ENCODE measurements around the gene PGAP6.
"Not testable (repeated sequence)": the region's sequence is repeated elsewhere in the genome, so short reads cannot be mapped to it uniquely, and the experiment has no call there.

Gene PGAP6

GRCh38 chr16:351804-352520, 29.8 kb downstream of the PGAP6 start:
- no peak for DNase-seq (ENCODE audit: low spot score)

GRCh38 chr16:350203-350602, 31.6 kb downstream of the PGAP6 start:
- DNase-seq (ENCODE audit: low spot score), result no peak

- DNase-seq (ENCODE audit: low spot score), result no peak
These were observed 32.6 kb downstream of the PGAP6 start for GRCh38 chr16:349211-349610.

- not testable (repeated sequence) for DNase-seq (ENCODE audit: low spot score)
These were observed 33.3 kb downstream of the PGAP6 start for GRCh38 chr16:348495-348894.

- no peak for DNase-seq (ENCODE audit: low spot score)
These were observed 34.6 kb downstream of the PGAP6 start for GRCh38 chr16:347203-347602.

- DNase-seq (ENCODE audit: low spot score), result no peak
These were observed 35.2 kb downstream of the PGAP6 start for GRCh38 chr16:346587-346986.

GRCh38 chr16:345772-346171, 36.0 kb downstream of the PGAP6 start:
- no peak for DNase-seq (ENCODE audit: low spot score)

GRCh38 chr16:342455-343213, 39.1 kb downstream of the PGAP6 start:
- no peak for DNase-seq (ENCODE audit: low spot score)

- DNase-seq (ENCODE audit: low spot score), result not testable (repeated sequence)
These were observed 39.8 kb downstream of the PGAP6 start for GRCh38 chr16:341974-342336.

- not testable (repeated sequence) for DNase-seq (ENCODE audit: low spot score)
These were observed 40.4 kb downstream of the PGAP6 start for GRCh38 chr16:341095-341973.

GRCh38 chr16:340370-341091, 41.2 kb downstream of the PGAP6 start:
- no peak for DNase-seq (ENCODE audit: low spot score)

- DNase-seq (ENCODE audit: low spot score), result no peak
These were observed 42.1 kb downstream of the PGAP6 start for GRCh38 chr16:339680-340079.

- DNase-seq (ENCODE audit: low spot score), result no peak
These were observed 43.7 kb downstream of the PGAP6 start for GRCh38 chr16:337975-338575.

GRCh38 chr16:337437-337836, 44.3 kb downstream of the PGAP6 start:
- DNase-seq (ENCODE audit: low spot score), result no peak

GRCh38 chr16:336269-336668, 45.5 kb downstream of the PGAP6 start:
- no peak for DNase-seq (ENCODE audit: low spot score)

- not testable (repeated sequence) for DNase-seq (ENCODE audit: low spot score)
These were observed 46.7 kb downstream of the PGAP6 start for GRCh38 chr16:334861-335632.

GRCh38 chr16:334164-334832, 47.5 kb downstream of the PGAP6 start:
- DNase-seq (ENCODE audit: low spot score), result not testable (repeated sequence)

GRCh38 chr16:333406-334094, 48.2 kb downstream of the PGAP6 start:
- DNase-seq (ENCODE audit: low spot score), result no peak

GRCh38 chr16:331181-331814, 50.5 kb downstream of the PGAP6 start:
- DNase-seq (ENCODE audit: low spot score), result not testable (repeated sequence)
